H1 (cell line): ENCODE data around the gene NSD2. TPM values are rescaled to one million over a fixed set of nuclear protein-coding genes. Genes with fewer than 3 reads are reported as not detected.
"Not testable (repeated sequence)": the region's sequence is repeated elsewhere in the genome, so short reads cannot be mapped to it uniquely, and the experiment has no call there.

Experiments used
- CTCF ChIA-PET: fragments of 300-600 bp; sonication (Branson Sonifier 250); formaldehyde crosslinking; loops from one replicate; lab custom pipeline; 2021; ENCODE audit not compliant: partially characterized antibody; lab: Charles Lee
- POLR2A ChIA-PET: fragments of 300-600 bp; sonication (Branson Sonifier 250); formaldehyde crosslinking; loops from one replicate; lab custom pipeline; 2021; ENCODE audit warnings: inconsistent platforms; ENCODE audit not compliant: partially characterized antibody; lab: Charles Lee
- DNase-seq, 2 experiments: peaks; one replicate each; pipeline versions ENCODE4 v3.0.0 to v3.0.0-alpha.2; 2010 to 2022; ENCODE audit warnings: low spot score in 2 of 2, low read depth in 1 of 2, mixed read lengths in 1 of 2
- FAIRE-seq: peaks from 2 replicates; lab custom pipeline; 2011; peaks lifted over from hg19 to GRCh38; lab: Jason Lieb, UNC
- H2AFZ ChIP-seq: 2 replicates; pipeline ENCODE4 v1.8.1; 2012; ENCODE audit warnings: low read length, inconsistent platforms
- H2AK5ac ChIP-seq: 2 replicates; pipeline ENCODE4 v1.6.1; 2013; ENCODE audit warnings: low read depth, low read length
- H2BK120ac ChIP-seq: replicated peaks from 2 replicates; pipeline ENCODE3; 2013; ENCODE audit warnings: low read depth, low read length, inconsistent platforms
- H2BK12ac ChIP-seq: 2 replicates; pipeline ENCODE4 v1.6.1; 2013; ENCODE audit warnings: low read depth, low read length
- H2BK15ac ChIP-seq: 2 replicates; pipeline ENCODE4 v1.6.1; 2013; ENCODE audit warnings: low read length
- H2BK20ac ChIP-seq: 2 replicates; pipeline ENCODE4 v1.6.1; 2013; ENCODE audit warnings: low read length
- H2BK5ac ChIP-seq: 2 replicates; pipeline ENCODE4 v1.6.1; 2013; ENCODE audit warnings: low read depth, low read length
- H3K14ac ChIP-seq: 2 replicates; pipeline ENCODE4 v1.6.1; 2013; ENCODE audit warnings: inconsistent platforms; ENCODE audit not compliant: insufficient read length
- H3K18ac ChIP-seq: 2 replicates; pipeline ENCODE4 v1.6.1; 2013; ENCODE audit warnings: low read length; ENCODE audit errors: extremely low read depth
- H3K23ac ChIP-seq: 2 replicates; pipeline ENCODE4 v1.6.1; 2013; ENCODE audit warnings: inconsistent platforms; ENCODE audit not compliant: insufficient read length
- H3K23me2 ChIP-seq: 2 replicates; pipeline ENCODE4 v1.6.1; 2013; ENCODE audit warnings: low read depth, low read length
- H3K27ac ChIP-seq: 2 replicates; pipeline ENCODE4 v1.6.1; 2011; ENCODE audit warnings: low read depth, low read length, inconsistent platforms
- H3K27me3 ChIP-seq, 4 experiments: replicated peaks in 1 of 4; 1 replicate in 1 of 4; 2 replicates in 3 of 4; pipeline versions ENCODE4 v1.6.1 to v1.8.1; 2011 to 2013; ENCODE audit warnings: low read length in 3 of 4, mild to moderate bottlenecking in 3 of 4, inconsistent platforms in 2 of 4, mixed read lengths in 2 of 4, moderate library complexity in 1 of 4; ENCODE audit not compliant: control insufficient read depth in 3 of 4, insufficient read depth in 3 of 4; ENCODE audit errors: extremely low read depth in 1 of 4
- H3K36me3 ChIP-seq, 4 experiments: 2 replicates each; pipeline versions ENCODE4 v1.6.1 to v1.8.1; 2011 to 2013; ENCODE audit warnings: mild to moderate bottlenecking in 4 of 4, low read length in 3 of 4, moderate library complexity in 2 of 4, control low read depth in 1 of 4, inconsistent platforms in 1 of 4; ENCODE audit not compliant: insufficient read depth in 4 of 4, control insufficient read depth in 2 of 4
- H3K4ac ChIP-seq: replicated peaks from 2 replicates; pipeline ENCODE3; 2013; ENCODE audit warnings: low read length, low read depth, mixed read lengths, inconsistent platforms; ENCODE audit not compliant: insufficient read length
- H3K4me1 ChIP-seq, 4 experiments: replicated peaks in 1 of 4; 1 replicate in 1 of 4; 2 replicates in 3 of 4; pipeline versions ENCODE4 v1.6.1 to v1.8.1; 2011 to 2013; ENCODE audit warnings: low read length in 3 of 4, inconsistent platforms in 2 of 4, mixed read lengths in 1 of 4; ENCODE audit not compliant: insufficient read depth in 4 of 4, control insufficient read depth in 3 of 4
- H3K4me2 ChIP-seq, 2 experiments: 2 replicates each; pipeline versions ENCODE4 v1.6.1 to v1.8.1; 2011 to 2013; ENCODE audit warnings: low read depth in 2 of 2, low read length in 2 of 2, control low read depth in 1 of 2, inconsistent platforms in 1 of 2, mild to moderate bottlenecking in 1 of 2; ENCODE audit not compliant: insufficient read depth in 1 of 2
- H3K4me3 ChIP-seq, 4 experiments: fragments of 200-600, 300-600 bp in 1 of 4; sonication (generic), shearing (Covaris generic), sonication (Bioruptor Twin) in 1 of 4; 2 replicates each; pipeline versions ENCODE4 v1.5.1 to v1.8.1; 2011 to 2016; ENCODE audit warnings: low read length in 4 of 4, low read depth in 3 of 4, control low read depth in 2 of 4, inconsistent platforms in 2 of 4, mild to moderate bottlenecking in 2 of 4, mixed read lengths in 1 of 4, moderate library complexity in 1 of 4; ENCODE audit not compliant: insufficient read depth in 2 of 4; ENCODE audit errors: extremely low read depth in 1 of 4
- H3K56ac ChIP-seq: replicated peaks from 2 replicates; pipeline ENCODE3; 2013; ENCODE audit warnings: low read depth, mild to moderate bottlenecking, mixed read lengths, low read length, inconsistent platforms; ENCODE audit not compliant: insufficient read length
- H3K79me1 ChIP-seq: 2 replicates; pipeline ENCODE4 v1.6.1; 2013; ENCODE audit warnings: low read depth, low read length, control low read depth
- H3K79me2 ChIP-seq, 2 experiments: 2 replicates each; pipeline versions ENCODE4 v1.6.1 to v1.8.1; 2012 to 2013; ENCODE audit warnings: low read length in 2 of 2, mild to moderate bottlenecking in 2 of 2, inconsistent platforms in 1 of 2; ENCODE audit not compliant: insufficient read depth in 2 of 2, control insufficient read depth in 1 of 2
- H3K9ac ChIP-seq, 4 experiments: replicated peaks in 1 of 4; 1 replicate in 1 of 4; 2 replicates in 3 of 4; pipeline versions ENCODE4 v1.6.1 to v1.8.1; 2011 to 2013; ENCODE audit warnings: low read depth in 3 of 4, low read length in 3 of 4, control low read depth in 2 of 4, mild to moderate bottlenecking in 2 of 4, moderate library complexity in 2 of 4, inconsistent platforms in 1 of 4; ENCODE audit errors: extremely low read depth in 1 of 4
- H3K9me3 ChIP-seq, 2 experiments: 2 replicates each; pipeline versions ENCODE4 v1.6.1 to v1.8.1; 2012 to 2013; ENCODE audit warnings: mild to moderate bottlenecking in 2 of 2, moderate library complexity in 2 of 2, control low read depth in 1 of 2, inconsistent platforms in 1 of 2, low read depth in 1 of 2, low read length in 1 of 2, mixed read lengths in 1 of 2; ENCODE audit not compliant: insufficient read depth in 2 of 2
- H4K20me1 ChIP-seq, 2 experiments: replicated peaks in 1 of 2; 2 replicates each; pipeline versions ENCODE3 to v1.8.1; 2011 to 2013; ENCODE audit warnings: inconsistent platforms in 2 of 2, low read length in 2 of 2, mild to moderate bottlenecking in 1 of 2; ENCODE audit not compliant: insufficient read depth in 2 of 2, control insufficient read depth in 1 of 2
- H4K5ac ChIP-seq: 2 replicates; pipeline ENCODE4 v1.6.1; 2013; ENCODE audit warnings: low read length, low read depth, mixed read lengths, inconsistent platforms; ENCODE audit not compliant: insufficient read length
- H4K8ac ChIP-seq: 2 replicates; pipeline ENCODE4 v1.8.0; 2013; ENCODE audit warnings: mild to moderate bottlenecking, moderate library complexity, low read length, inconsistent platforms; ENCODE audit not compliant: insufficient read depth; ENCODE audit errors: extremely low read depth
- H4K91ac ChIP-seq: replicated peaks from 2 replicates; pipeline ENCODE3; 2013; ENCODE audit warnings: low read length, mixed read lengths, inconsistent platforms; ENCODE audit not compliant: insufficient read length
- BACH1 ChIP-seq: IDR thresholded peaks from 2 replicates; pipeline ENCODE4 v1.6.1; 2012; ENCODE audit warnings: low read length, improper control_type of control experiment
- BCL11A ChIP-seq, 2 experiments: IDR thresholded peaks; one replicate each; pipeline ENCODE4 v1.6.1; 2011; ENCODE audit warnings: low read depth in 2 of 2, low read length in 2 of 2, mild to moderate bottlenecking in 2 of 2
- CBX8 ChIP-seq: fragments of 300-800, 300-1000 bp; sonication (generic); IDR thresholded peaks from 2 replicates; pipeline ENCODE4 v1.7.1; 2016; ENCODE audit warnings: low read depth, low read length, borderline replicate concordance
- CTCF ChIP-seq, 3 experiments: IDR thresholded peaks; 1 replicate in 2 of 3; 2 replicates in 1 of 3; pipeline versions ENCODE4 v1.5.1 to v1.6.1; 2011; ENCODE audit warnings: low read length in 3 of 3, mild to moderate bottlenecking in 3 of 3, inconsistent platforms in 2 of 3, low read depth in 1 of 3, moderate library complexity in 1 of 3; ENCODE audit not compliant: insufficient read depth in 1 of 3; ENCODE audit errors: control extremely low read depth in 1 of 3
- EZH2 ChIP-seq: fragments of 200-600 bp; sonication (generic); IDR thresholded peaks from 2 replicates; pipeline ENCODE4 v1.7.1; 2012; ENCODE audit warnings: low read depth, mild to moderate bottlenecking, moderate library complexity, low read length, inconsistent platforms; ENCODE audit not compliant: severe bottlenecking
- JUN ChIP-seq: IDR thresholded peaks from 2 replicates; pipeline ENCODE4 v1.6.1; 2011; ENCODE audit warnings: low read depth, mild to moderate bottlenecking, improper control_type of control experiment, low read length
- KDM1A ChIP-seq: fragments of 200-600, 300-600 bp; sonication (generic); IDR thresholded peaks from 2 replicates; pipeline ENCODE4 v1.7.1; 2016; ENCODE audit warnings: mild to moderate bottlenecking, low read length, borderline replicate concordance
- KDM4A ChIP-seq: IDR thresholded peaks from one replicate; pipeline ENCODE4 v1.7.1; 2012; ENCODE audit warnings: low read depth, mild to moderate bottlenecking, moderate library complexity, low read length, inconsistent platforms; ENCODE audit not compliant: severe bottlenecking
- YY1 ChIP-seq: IDR thresholded peaks from 2 replicates; pipeline ENCODE4 v1.6.1; 2011; ENCODE audit warnings: low read depth, mild to moderate bottlenecking, low read length
- WGBS, 2 experiments: shearing (Covaris generic) in 1 of 2; methylation state at CpG; one replicate each; pipeline versions ENCODE4 v1.1.6 to v1.1.7; 2013 to 2015; ENCODE audit warnings: low lambda C conversion rate in 2 of 2, mixed read lengths in 2 of 2, inconsistent platforms in 1 of 2, low coverage in 1 of 2, missing lambda C conversion rate in 1 of 2; ENCODE audit not compliant: insufficient replicate concordance in 2 of 2, insufficient coverage in 1 of 2, insufficient read length in 1 of 2; ENCODE audit errors: extremely low coverage in 1 of 2, missing lambda C conversion rate in 1 of 2; 5-methylcytosine and 5-hydroxymethylcytosine counted together
- polyA plus RNA-seq, 7 experiments: library from polyadenylated mRNA; depleted of rRNA in 3 of 7; stranded (reverse) in 5 of 7; unstranded in 2 of 7; fragments of >200 nt in 5 of 7; fragments of 200-250 nt in 2 of 7; gene quantifications; 1 replicate in 5 of 7; 2 replicates in 1 of 7; 4 replicates in 1 of 7; pipeline versions ENCODE4 v1.2.1 to v1.2.3, GENCODE V29; 2011 to 2013; ENCODE audit warnings: missing spikeins in 2 of 7, mixed read lengths in 2 of 7
- total RNA-seq: library from RNA; stranded (reverse); fragmentation: NEBNext Ultra II Directional; extraction: Animal tissue kit (Norgen Biotek cat#: 25700); gene quantifications from 2 replicates; pipeline ENCODE4 v1.2.1, GENCODE V29; 2021

Gene NSD2
- total and polyA plus RNA-seq, 2 of the 8 experiments (the other 6 are each of a cell fraction or from before 2014, with no cell fraction given), result 26.7 to 129 TPM

DNA sequence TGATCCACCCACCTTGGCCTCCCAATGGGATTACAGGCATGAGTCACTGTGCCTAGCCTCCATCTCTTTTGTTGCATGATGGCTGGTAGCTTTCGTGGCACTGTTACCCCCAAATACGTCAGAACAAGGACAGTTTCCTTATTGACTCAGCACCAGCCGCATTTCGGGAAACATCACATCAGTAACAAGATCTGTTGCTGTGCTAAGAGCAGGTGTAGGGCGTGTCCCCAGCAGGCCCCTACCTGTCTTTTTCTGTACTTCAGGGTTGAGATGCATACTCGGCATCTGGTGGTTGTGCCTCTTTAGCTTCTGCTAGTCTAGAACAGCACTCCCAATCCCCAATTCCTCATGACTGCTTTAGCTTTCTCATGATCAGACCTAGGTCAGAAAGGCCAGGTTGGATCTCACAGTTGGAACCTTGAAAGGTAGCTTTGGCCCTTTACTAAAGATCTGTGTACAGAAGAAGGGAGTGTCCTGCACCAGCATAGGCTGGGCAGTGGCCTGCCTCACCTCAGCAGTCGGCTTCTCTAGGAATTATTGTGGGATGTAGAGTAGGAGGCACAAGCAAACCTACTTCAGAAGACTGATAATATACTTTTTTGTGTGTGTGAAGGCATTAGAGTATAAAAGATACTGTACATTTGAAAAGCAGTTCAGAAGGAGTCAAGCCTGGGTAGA, 36.8 kb downstream of the NSD2 start (continued):
- TF ChIP-seq CTCF (IDR thresholded peaks at IDR 0.05; ENCODE audit: control extremely low read depth in 1 of 3, insufficient read depth in 1 of 3, low read depth in 1 of 3, low read length in 3 of 3) (no peak), YY1 (no peak), BCL11A (IDR thresholded peaks at IDR 0.05; ENCODE audit: low read depth in 2 of 2, low read length in 2 of 2) (no peak), JUN (no peak), BACH1 (no peak), KDM4A (no peak), EZH2 (no peak), CBX8 (no peak), KDM1A (no peak)

DNA sequence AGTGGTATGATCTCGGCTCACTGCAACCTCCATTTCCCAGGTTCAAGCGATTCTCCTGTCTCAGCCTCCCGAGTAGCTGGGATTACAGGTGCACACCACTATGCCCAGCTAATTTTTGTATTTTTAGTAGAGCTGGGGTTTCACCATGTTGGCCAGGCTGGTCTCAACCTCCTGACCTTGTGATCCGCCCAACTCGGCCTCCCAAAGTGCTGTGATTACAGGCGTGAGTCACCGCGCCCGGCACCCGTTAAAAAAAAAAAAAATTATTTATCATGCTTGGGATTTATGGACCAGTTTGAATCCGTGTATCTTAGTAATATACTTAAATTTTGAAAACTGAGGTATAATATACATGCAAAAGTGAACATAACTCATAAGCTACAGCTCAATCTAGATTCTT, 38.5 kb downstream of the NSD2 start:
- H2AFZ ChIP-seq, H3K56ac ChIP-seq, H3K9me3 ChIP-seq, H3K4me1 ChIP-seq, H3K27me3 ChIP-seq, H3K4ac ChIP-seq, H4K91ac ChIP-seq, H4K8ac ChIP-seq, DNase-seq, H3K23ac ChIP-seq, H2BK12ac ChIP-seq, H3K4me3 ChIP-seq, H3K27ac ChIP-seq, H2BK120ac ChIP-seq, FAIRE-seq, H4K5ac ChIP-seq, H3K18ac ChIP-seq, H3K14ac ChIP-seq, H2BK5ac ChIP-seq, H2AK5ac ChIP-seq, H3K23me2 ChIP-seq, H2BK20ac ChIP-seq, H3K9ac ChIP-seq, H2BK15ac ChIP-seq, H3K4me2 ChIP-seq: not testable (repeated sequence)
- CTCF ChIA-PET, result interaction anchor here (0.6 to 5.0 kb wide), 24 partner anchors 9 to 904 kb away, joined by 3 to 69 read pairs (median 4); no protein-coding TSS in a partner anchor
- H3K36me3 ChIP-seq, result peaks cover 0 to 12% (median 5%) of the 10 kb centered on the region in 4 experiments; a peak in 4 of 8 replicates
- peaks cover 6 to 12% of the 10 kb centered on the region in 2 experiments for H4K20me1 ChIP-seq
- H3K79me1 ChIP-seq, result peaks cover 12% of the 10 kb centered on the region
- 92% methylated on average over 11 of the region's 11 CpGs; no CpG with 5 or more reads in 1 of the 2 experiments for WGBS, 2 experiments
- H3K79me2 ChIP-seq, result peaks cover 0 to 22% of the 10 kb centered on the region in 2 experiments; a peak in 2 of 4 replicates
- POLR2A ChIA-PET, result interaction anchor here (0.7 kb wide), 1 partner anchor 58 kb away, joined by 6 read pairs; no protein-coding TSS in a partner anchor
